22Rv1 (cell line): ENCODE measurements around the gene PSPH.

Experiments
- CTCF ChIP-seq: fragments of 450-650 bp; IDR thresholded peaks from 2 replicates; pipeline ENCODE4 v1.5.1; 2017; ENCODE audit warnings: mild to moderate bottlenecking
- ZFX ChIP-seq: fragments of 450-650 bp; IDR thresholded peaks from 2 replicates; pipeline ENCODE4 v1.6.1; 2017; ENCODE audit warnings: antibody characterized with exemption, borderline replicate concordance

GRCh38 chr7:55964261-55965099 lies 86.8 kb downstream of the PSPH start, which contains the start of gene NIPSNAP2:
- TF ChIP-seq CTCF, result peak; percentile 98
- no peak for TF ChIP-seq ZFX
